ENCODE measurements around the gene SEPHS1.

SEPHS1 gene

DNA sequence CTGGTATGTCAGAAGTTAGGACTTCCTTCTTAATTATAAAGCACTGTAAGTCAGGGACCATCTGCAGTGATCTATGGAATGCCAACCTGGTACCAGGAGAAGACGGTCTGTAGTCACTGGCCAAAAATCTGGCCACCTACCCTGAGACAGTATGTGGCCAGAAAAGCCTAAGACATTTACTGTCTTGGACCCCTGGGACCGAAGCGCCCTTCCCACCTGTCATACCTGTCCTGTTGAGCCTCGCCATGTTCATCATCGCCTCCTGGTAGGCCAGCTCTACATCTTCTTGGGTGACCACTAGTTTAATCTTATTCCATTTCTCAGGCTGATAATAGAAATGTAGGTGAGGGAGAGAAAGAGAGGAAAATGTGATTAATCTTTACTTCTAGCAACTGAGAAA is 20.0 kb downstream of the SEPHS1 start:
- DNase-seq (ENCODE audit: low spot score), result no peak

DNA sequence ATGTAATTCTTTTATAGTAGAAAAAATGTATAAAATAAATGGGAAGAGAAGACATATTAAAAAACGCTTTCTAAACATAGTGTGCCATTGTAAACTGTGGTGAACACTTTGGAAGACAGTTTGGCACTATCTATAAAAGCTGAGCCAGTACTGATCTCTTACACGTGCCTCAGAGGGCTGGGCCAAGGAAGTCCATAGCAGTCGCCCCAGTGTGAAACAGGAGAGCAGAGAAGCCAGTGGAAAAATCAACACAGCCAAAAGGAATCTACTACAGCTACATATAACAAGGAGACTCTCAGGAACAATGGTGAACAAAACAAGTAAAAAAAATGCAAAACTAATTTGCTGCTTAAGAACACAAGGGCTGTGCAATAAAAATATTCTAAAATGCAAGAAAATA is 20.6 kb downstream of the SEPHS1 start:
- no peak for DNase-seq (ENCODE audit: low spot score)

DNA sequence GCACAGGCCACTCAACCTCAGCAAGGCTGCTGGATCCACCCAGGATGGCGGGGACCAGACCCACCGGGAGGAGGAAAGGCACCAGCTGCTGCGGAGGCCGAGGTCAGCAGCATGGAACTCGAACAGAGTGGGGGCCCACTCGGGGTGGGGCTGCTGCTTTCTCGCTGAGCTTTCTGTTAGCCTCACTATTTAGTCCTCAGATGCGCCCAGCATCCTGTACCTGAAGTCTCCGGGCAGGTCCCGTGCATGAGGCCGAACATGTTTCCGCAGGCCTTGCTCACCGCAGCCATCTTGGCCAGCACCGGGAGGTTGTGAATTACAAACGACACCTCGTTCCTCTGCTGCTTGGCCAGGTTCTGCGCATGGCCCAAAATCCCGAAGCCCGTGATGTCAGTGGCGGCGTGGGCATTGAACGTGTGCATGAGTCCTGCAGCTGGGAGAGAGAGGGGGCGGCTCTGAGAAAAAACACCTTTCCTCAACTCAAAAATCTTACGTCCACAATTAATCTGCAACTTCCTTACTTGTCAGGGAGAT is 25.4 kb downstream of the SEPHS1 start:
- no peak for DNase-seq (ENCODE audit: low spot score)

DNA sequence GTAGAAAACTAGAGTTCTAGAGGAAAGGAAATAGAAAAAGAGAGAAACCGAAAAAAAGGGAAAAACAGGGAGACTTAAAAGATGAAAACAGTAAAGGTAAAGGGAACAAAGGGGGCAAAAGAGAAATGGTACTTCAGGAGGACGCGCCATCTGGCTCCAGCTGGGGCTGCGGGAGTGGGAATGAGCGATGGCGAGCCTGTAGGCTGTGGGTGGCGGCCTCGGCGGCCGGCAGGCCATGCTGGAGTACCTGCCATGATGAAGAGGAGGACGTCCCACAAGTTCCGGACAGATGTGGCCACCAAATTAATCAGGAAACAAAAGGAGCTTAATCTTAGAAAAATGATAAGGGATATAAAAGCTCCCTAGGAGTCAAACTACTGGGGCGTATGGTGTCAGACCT is 26.5 kb downstream of the SEPHS1 start:
- DNase-seq (ENCODE audit: low spot score), result no peak

DNA sequence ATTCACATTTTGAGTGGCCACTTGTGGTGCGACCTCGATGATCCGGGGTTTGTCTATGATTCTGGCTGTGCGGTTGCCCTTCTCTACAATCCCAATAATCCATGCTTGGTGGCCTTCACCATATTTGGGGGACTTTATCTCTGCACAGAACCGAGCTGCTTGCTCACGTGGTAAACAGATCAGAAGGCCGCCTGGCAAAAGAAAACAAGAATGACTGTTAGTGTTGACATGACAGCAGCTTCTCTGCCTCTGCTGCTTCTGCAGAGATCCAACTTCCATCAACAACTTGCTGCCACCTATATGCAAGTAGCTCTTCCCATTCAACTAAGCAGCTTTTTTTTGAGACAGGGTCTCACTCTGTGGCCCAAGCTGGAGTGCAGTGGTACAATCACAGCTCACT is 28.9 kb downstream of the SEPHS1 start:
- DNase-seq (ENCODE audit: low spot score), result no peak

DNA sequence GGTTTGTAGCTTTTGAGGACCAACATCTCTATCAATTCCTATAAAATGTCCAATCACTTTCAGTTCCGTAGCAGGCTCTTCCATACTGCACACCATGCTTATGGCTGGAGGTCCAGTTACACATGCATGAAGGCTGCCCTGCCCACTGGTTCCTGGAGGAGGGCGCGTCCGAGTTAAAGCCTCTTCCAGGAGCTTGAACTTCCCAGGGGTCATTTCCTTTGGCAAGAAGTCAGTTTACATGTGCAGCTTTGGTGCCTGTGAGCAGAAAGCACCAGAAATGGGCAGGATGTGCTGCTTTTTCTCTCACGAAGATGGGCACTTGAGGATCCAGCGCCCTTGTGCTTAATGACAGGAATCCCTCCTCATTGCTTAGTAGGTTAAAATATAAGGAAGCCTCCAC is 30.6 kb downstream of the SEPHS1 start:
- DNase-seq (ENCODE audit: low spot score), result no peak

DNA sequence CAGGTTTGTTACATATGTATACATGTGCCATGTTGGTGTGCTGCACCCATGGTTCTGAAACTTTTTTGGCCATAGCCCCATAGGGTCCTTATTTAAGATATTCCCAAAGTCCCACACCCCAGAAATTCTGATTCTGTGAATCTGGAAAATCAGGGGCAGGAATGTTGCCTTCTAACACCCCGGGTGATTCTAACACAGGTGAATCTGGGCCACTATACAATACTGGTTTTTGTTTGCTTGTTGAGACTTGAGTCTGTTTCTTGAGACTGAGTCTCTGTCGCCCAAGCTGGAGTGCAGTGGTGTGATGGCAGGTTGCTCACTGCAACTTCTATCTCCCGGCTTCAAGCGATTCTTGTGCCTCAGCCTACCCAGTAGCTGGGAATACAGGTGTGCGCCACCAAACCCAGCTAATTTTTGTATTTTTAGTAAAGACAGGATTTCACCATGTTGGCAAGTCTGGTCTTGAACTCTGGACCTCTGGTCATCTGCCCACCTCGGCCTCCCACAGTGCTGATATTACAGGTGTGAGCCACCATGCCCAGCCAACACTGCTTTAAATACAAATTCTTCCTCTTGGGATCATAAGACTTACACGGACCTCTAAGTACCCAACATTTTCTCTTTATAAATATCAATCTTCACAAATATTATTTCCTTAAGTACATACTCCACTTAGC is 31.3 kb downstream of the SEPHS1 start:
- no peak for DNase-seq (ENCODE audit: low spot score)

DNA sequence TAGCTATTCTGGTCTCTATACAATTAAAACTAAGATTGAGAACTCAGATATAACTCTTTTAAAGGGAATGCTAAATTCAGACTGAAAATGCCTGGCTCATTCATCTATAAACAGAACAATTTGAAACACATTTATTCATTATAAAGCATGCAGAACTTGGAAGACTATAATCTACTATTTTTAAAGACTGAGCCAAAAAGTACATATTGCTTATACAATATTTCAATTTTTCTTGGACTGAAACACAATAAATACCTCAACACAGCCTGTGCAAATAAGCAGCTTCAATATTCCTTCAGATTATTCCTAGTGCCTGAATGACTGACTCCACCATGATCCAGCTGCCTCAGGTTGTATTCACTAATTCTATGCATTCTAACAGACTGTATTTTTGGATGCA is 32.7 kb downstream of the SEPHS1 start:
- no peak for DNase-seq (ENCODE audit: low spot score)

DNA sequence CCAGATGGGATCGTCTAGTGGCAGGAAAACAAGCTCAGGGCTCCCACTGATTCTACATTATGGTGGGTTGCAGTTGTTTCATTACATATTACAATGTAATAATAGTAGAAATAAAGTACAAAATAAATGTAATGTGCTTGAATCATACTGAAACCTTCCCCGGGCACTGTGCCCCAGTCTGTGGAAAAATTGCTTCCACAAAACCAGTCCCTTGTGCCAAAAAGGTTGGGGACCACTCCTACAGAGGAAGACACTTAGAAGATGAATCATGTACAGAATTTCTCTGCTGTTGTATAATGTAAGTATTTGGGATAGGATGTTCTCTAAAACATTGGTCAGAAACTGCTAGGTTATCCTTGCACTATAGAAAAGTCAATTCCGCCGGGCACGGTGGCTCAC is 36.9 kb downstream of the SEPHS1 start:
- no peak for DNase-seq (ENCODE audit: low spot score)

DNA sequence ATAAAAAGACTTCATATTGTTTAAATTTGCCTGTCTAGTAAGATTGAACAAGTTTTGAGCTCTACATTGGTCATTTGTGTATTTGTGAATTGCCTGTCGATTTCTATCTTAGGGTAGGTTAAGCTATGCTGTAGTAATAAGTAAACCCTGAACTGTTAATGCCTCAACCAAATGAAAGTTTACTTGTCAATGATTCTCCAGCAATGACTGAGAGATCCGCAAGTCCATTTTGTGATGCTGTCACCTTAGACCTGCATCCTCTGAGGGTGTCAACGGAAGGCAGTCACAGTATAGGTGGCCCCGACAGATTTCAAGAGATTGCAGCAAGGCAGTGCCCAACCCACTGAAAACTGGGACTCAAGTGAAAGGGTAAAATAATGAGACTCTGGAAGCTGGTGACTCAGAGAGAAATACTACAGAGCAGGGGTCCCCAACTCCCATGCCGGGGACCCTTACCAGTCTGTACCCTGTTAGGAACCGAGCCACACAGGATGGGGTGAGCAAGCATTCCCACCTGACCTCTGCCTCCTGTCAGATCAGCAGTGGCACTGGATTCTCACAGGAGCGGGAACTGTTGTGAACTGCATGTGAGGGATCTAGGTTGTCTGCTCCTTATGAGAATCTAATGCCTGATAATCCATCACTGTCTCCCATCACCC is 37.4 kb downstream of the SEPHS1 start:
- no peak for DNase-seq (ENCODE audit: low spot score)

DNA sequence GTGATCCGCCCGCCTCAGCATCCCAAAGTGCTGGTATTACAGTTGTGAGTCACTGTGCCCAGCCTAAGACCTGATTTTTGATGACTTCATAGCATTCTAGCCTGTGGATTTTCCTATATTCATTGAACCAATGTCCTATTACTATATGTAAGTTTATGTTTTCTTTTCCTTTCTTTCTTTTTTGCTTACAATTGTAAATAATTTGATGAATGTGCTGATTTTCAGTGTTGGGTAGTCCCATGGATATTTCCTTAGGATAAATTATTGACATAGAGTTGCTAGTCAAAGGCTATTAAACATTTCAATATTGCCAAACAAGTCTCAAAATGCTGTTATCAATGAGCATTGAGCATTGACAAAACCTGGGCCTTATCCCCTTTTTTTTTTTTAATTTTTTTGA is 38.3 kb downstream of the SEPHS1 start:
- DNase-seq (ENCODE audit: low spot score), result no peak

DNA sequence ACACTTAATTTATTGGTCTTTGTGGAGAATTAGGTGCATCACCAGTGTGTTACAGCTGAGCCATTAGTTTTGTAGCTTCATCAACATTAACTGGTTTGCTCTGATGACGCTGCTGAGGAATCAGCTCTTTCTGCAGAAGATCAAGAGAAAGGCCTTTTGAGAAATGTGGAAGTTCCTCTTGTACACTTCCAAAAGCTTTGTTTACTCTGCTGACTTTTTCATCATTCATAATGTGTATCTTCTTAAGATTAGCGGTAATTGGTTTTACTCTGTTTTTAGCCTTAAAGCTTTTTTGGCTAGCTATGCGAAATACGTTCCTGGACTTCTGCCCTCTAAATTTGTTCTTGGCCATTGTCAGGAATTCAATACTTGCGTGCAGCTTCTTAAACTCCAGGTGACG is 40.0 kb downstream of the SEPHS1 start:
- no peak for DNase-seq (ENCODE audit: low spot score)

DNA sequence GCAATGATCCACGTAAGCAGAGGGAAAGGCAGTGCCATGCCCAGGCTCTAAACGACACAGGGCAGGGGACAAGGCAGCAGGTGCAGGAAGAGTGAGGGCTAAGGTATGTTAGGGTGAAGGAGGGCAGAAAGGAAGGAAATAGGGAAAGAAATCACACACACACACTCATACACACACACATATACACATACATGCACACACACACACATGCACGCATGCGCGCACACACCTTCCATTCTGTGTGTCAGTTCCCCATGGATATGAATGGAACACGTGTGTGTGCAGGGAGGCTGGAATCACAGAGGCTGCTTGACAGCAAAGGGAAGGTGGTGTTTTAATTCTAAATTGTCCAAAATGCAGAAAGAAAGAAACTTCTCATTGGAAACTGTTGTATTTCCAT is 42.0 kb downstream of the SEPHS1 start:
- no peak for DNase-seq (ENCODE audit: low spot score)

DNA sequence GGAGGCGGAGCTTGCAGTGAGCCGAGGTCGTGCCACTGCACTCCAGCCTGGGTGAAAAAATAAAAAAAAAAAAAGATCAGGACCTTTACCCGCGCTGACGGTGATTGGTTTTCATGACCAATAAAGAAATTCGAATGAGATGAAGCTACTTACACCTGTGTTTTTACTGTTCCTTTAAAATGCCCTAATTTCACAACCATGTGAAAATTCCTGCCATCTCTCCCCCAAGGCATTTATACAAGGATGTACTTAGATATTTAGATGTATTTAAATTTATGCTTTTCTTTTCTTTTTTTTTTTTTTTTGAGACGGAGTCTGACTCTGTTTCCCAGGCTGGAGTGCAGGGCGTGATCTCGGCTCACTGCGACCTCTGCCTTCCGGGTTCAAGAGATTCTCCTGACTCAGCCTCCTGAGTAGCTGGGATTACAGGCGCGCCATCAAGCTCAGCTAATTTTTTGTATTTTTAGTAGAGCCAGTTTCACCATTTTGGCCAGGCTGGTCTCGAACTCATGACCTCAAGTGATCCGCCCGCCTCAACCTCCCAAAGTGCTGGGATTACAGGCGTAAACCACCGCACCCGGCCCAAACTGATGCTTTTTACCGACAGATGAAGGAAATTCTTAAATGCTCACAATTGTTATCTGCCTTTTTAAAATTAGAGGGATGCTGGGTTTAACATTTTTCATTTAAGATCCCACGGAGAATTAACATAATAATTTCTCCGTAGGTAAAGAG is 45.1 kb downstream of the SEPHS1 start:
- DNase-seq (ENCODE audit: low spot score), result no peak

DNA sequence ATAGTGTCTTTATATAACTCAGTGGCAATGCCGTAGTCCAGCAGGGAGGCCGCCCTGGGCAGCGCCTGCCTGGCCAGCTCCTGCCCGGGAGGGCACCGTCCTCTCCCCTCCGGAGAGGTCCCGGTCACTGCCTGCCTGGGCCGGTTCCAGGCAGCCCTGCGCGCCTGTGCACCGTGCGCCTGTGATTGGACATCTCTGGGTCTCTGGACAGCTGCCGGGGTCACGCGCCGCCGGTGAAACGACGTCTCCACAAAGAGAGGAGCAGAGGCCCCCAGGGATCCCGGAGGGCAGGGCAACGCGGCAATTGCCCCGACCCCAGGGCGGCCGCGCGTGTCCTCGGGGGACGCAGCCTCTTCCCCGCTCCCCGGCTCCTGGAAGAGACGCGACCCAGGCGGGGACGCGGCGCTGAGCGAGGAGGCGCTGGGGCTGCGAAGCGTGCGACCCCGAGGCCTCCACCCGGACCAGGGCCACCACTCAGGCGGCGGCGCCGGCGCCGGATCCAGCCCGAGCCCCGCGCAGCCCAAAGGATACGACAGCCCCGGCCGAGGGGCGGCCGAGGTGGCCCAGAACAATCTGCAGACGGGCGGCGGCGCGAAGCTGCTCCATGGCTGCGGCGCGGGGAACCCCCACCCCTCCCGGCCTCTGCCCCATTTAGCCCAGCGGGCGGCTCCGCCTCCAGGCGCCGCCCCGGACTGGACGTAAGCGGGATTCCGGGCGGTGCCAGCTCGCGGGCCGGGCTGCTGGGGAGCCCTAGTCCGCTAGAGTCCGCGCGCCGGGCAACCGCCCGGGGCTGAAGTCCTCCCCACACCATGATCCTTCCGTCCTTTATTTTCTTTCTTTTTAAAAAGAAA is 48.4 kb downstream of the SEPHS1 start, which contains the start of gene PHYH:
Gene PHYH (minus strand): TSS at position 628 of the 851 bp plus-strand sequence. CDS start 22 bp downstream, at position 606.
- peak; percentile 79 for DNase-seq (ENCODE audit: low spot score)

DNA sequence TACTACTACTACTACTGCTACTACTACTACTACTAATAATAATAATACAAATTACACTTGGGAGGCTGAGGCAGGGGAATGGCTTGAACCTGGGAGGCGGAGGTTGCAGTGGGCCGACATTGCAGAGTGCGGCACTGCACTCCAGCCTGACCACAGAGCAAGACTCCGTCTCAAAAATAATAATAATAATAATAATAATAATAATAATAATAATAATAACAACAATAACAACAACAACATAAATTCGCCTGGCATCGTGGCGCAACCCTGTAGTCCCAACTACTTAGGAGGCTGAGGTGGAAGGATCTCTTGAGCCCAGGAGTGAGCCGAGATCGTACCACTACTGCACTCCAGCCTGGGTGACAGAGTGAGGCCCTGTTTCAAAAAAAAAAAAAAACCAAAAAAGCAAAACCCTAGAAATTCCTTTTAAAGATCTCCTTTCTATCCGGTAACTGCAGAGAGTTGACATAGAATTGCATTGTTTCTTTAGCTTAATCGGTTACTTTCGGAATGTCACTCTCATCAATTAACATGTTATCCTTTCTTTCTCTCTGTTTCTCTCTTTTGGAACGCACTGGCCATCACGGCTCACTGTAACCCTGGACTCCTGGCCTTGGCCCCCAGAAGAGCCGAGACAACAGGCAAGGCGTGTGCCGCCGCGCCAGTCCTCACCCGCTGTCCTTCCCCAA is 49.2 kb downstream of the SEPHS1 start:
- no peak for DNase-seq (ENCODE audit: low spot score)

DNA sequence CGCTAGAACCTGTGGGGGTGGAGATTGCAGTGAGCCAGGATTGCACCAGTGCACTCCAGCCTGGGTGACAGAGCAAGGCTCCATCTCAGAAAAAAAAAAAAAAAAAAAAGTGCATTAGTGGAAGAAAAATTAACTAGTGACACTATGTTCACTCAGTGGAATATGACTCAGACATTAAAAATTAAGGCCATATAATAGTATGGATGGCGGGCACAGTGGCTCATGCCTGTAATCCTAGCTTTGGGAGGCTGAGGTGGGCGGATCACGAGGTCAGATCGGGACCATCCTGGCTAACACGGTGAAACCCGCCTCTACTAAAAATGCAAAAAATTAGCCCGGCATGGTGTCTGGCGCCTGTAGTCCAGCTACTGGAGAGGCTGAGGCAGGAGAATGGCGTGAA is 51.6 kb downstream of the SEPHS1 start:
- DNase-seq (ENCODE audit: low spot score), result no peak

DNA sequence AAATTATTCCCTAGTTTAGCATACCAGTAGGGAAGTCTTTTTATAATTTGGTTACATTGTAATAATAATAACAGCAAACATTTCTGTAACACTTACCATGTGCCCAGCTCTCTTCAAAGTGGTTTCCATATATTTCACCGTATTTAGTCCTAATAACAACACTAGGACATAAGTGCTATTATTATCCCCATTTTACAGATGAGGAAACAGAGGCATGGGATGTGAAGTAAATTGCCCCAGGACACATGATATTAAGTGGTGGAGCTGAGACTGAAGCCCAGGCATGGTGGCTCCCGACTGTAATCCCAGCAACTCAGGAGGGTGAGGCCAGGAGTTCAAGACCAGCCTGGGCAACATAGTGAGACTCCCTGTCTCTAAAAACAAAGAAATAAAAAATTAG is 53.3 kb downstream of the SEPHS1 start:
- DNase-seq (ENCODE audit: low spot score), result no peak

DNA sequence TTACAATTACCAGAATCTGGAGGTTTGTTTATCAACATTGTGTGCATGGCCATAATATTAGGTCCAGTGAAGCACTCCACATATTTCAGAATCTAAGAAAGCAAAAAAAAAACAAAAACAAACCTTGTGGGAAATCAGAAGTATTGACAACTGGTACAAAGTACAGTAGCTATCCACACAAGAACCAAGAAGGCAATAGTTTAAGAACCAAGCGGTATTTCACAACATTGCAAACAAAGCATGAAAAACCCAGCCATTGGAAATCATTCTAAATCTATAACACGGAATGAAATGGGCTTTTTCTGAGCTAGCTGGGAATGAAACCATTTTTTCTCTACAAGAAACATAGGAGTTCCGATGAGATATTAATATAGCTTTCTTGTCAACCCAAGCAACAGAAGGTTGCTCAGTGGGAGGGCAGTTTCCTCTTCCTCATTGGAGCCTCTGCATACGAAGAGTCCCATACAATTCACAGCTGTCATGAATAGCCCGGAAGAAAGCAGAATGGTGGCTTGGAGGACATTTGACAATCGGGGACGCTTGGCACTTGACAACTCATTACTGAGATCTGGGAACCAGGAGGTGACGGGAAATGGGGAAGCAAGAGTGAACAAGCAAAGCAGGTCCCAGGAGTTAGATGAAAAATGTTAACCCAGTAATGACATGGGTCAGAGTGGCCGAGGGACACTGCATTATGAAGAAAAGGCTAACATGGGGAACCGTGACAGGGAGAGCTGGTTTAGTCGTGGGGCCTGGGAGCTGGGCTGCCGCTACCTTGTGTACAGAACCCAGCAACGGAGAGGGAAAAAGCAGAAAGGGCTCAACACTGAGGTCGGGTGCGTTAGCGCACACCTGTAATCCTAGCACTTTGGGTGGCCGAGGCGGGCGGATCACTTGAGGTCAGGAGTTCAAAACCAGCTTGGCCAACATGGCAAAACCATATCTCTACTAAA is 56.0 kb downstream of the SEPHS1 start:
- DNase-seq (ENCODE audit: low spot score), result no peak

DNA sequence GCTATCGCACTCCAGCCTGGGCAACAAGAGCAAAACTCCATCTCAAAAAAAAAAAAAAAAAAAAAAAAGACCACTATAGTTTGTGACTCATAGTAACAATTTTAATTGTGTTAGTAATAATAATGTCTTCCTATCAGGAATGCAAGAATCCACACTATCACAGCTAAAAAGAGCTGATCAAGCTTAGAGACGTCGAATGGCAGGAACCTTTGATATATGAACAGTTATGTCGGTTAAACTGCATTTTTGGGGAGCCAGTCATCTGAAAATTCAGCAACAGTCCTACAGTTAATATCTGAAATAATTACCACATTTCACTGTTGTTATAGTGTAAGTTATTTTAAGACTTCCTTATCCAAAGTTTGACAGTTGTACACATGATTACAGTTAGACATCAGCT is 57.0 kb downstream of the SEPHS1 start:
- DNase-seq (ENCODE audit: low spot score), result no peak
